Measurements from ENCODE around the gene IRF5.

Gene IRF5

GRCh38 chr7:128946936-128947830 lies 9.5 kb downstream of the IRF5 start:
- H3K27me3 ChIP-seq (replicated peaks; ENCODE audit: insufficient read depth, low read length): no peaks in the 10 kb centered on the region
- no peaks in the 10 kb centered on the region for H4K20me1 ChIP-seq (ENCODE audit: insufficient read depth, low read length)
- H3K27ac ChIP-seq (ENCODE audit: low read length): no peak overlapping the region
- H3K4me1 ChIP-seq (ENCODE audit: low read length): peaks cover under 1% of the 10 kb centered on the region; the same call in 1 of the 2 replicates
- no peaks in the 10 kb centered on the region for H3K9me2 ChIP-seq (replicated peaks; ENCODE audit: insufficient read depth, low read length)
- no peak overlapping the region for H2AFZ ChIP-seq (ENCODE audit: low read length)
- no peak overlapping the region for H3K9ac ChIP-seq (ENCODE audit: low read length)
- H3K79me2 ChIP-seq (ENCODE audit: low read length): peaks cover 41% of the 10 kb centered on the region
- H3F3A ChIP-seq (ENCODE audit: insufficient read depth, low read length): no peaks in the 10 kb centered on the region
- peaks cover 8% of the 10 kb centered on the region; the same call in 1 of the 2 replicates for H3K36me3 ChIP-seq (replicated peaks; ENCODE audit: insufficient read depth, low read length)
- TF ChIP-seq EZH2 (optimal IDR thresholded peaks at IDR 0.05; ENCODE audit: low read depth, low read length) (no peak), CTCF (IDR thresholded peaks at IDR 0.05; ENCODE audit: low read length) (peak; percentile 46)
- H3K4me3 ChIP-seq (ENCODE audit: low read length): no peak overlapping the region
- H3K4me2 ChIP-seq (ENCODE audit: low read depth, low read length): no peak overlapping the region
- no peaks in the 10 kb centered on the region for H3K9me3 ChIP-seq (replicated peaks; ENCODE audit: insufficient read depth, low read length)
- DNase-seq: no peak

- DNase-seq: no peak
- TF ChIP-seq EZH2phosphoT487 (IDR thresholded peaks at IDR 0.05; ENCODE audit: low read length) (no peak), CTCF (IDR thresholded peaks at IDR 0.05; ENCODE audit: low read length) (no peak), EZH2 (optimal IDR thresholded peaks at IDR 0.05; ENCODE audit: low read depth, low read length) (no peak)
- no peak overlapping the region for H3K4me2 ChIP-seq (ENCODE audit: low read depth, low read length)
- H3K27me3 ChIP-seq (replicated peaks; ENCODE audit: insufficient read depth, low read length): no peaks in the 10 kb centered on the region
- peaks cover 34% of the 10 kb centered on the region for H3K79me2 ChIP-seq (ENCODE audit: low read length)
- H3K9ac ChIP-seq (ENCODE audit: low read length): no peak overlapping the region
- H3K9me3 ChIP-seq (replicated peaks; ENCODE audit: insufficient read depth, low read length): no peaks in the 10 kb centered on the region
- peaks cover 8% of the 10 kb centered on the region; the same call in 1 of the 2 replicates for H3K36me3 ChIP-seq (replicated peaks; ENCODE audit: insufficient read depth, low read length)
- no peaks in the 10 kb centered on the region for H3K4me1 ChIP-seq (ENCODE audit: low read length)
- H3K9me2 ChIP-seq (replicated peaks; ENCODE audit: insufficient read depth, low read length): no peaks in the 10 kb centered on the region
- no peaks in the 10 kb centered on the region for H3F3A ChIP-seq (ENCODE audit: insufficient read depth, low read length)
- no peaks in the 10 kb centered on the region for H4K20me1 ChIP-seq (ENCODE audit: insufficient read depth, low read length)
- no peak overlapping the region for H2AFZ ChIP-seq (ENCODE audit: low read length)
- H3K27ac ChIP-seq (ENCODE audit: low read length): no peak overlapping the region
- H3K4me3 ChIP-seq (ENCODE audit: low read length): no peak overlapping the region
These were observed 10.1 kb downstream of the IRF5 start for GRCh38 chr7:128947854-128948253.

GRCh38 chr7:128948312-128948973 lies 10.7 kb downstream of the IRF5 start:
- Histone ChIP-seq H3K9ac (ENCODE audit: low read length) (no peak overlapping the region), H3K27ac (ENCODE audit: low read length) (no peak overlapping the region), H3K27me3 (replicated peaks; ENCODE audit: insufficient read depth, low read length) (no peaks in the 10 kb centered on the region), H3K36me3 (replicated peaks; ENCODE audit: insufficient read depth, low read length) (peaks cover 8% of the 10 kb centered on the region; the same call in 1 of the 2 replicates), H3K9me2 (replicated peaks; ENCODE audit: insufficient read depth, low read length) (no peaks in the 10 kb centered on the region), H3K79me2 (ENCODE audit: low read length) (peaks cover 35% of the 10 kb centered on the region), H3K4me3 (ENCODE audit: low read length) (no peak overlapping the region), H4K20me1 (ENCODE audit: insufficient read depth, low read length) (no peaks in the 10 kb centered on the region), H3K9me3 (replicated peaks; ENCODE audit: insufficient read depth, low read length) (no peaks in the 10 kb centered on the region), H3F3A (ENCODE audit: insufficient read depth, low read length) (no peaks in the 10 kb centered on the region), H3K4me1 (ENCODE audit: low read length) (peaks cover under 1% of the 10 kb centered on the region; the same call in 1 of the 2 replicates), H3K4me2 (ENCODE audit: low read depth, low read length) (no peak overlapping the region), H2AFZ (ENCODE audit: low read length) (no peak overlapping the region)
- no peak for DNase-seq
- TF ChIP-seq EZH2 (optimal IDR thresholded peaks at IDR 0.05; ENCODE audit: low read depth, low read length): no peak
- TF ChIP-seq CTCF (IDR thresholded peaks at IDR 0.05; ENCODE audit: low read length): no peak
- TF ChIP-seq EZH2phosphoT487 (IDR thresholded peaks at IDR 0.05; ENCODE audit: low read length): no peak

All from MM.1S (cell line).